HEK293 (cell line): Measurements from ENCODE around the gene ABCA7.
A peak's percentile ranks its signal among the peaks of the same experiment; 100 is the strongest.

Source experiments
- BCL11A ChIP-seq: fragments of 450-650 bp; formaldehyde crosslinking; IDR thresholded peaks from 2 replicates; pipeline ENCODE4 v1.5.1; 2016; ENCODE audit warnings: low read depth, missing biosample characterization, missing genetic modification characterization
- HOXD13 ChIP-seq: sonication (generic); formaldehyde crosslinking; IDR thresholded peaks from 2 replicates; pipeline ENCODE4 v1.8.0; 2022; ENCODE audit warnings: missing genetic modification reagents, borderline replicate concordance
- KLF1 ChIP-seq: fragments of 450-650 bp; formaldehyde crosslinking; IDR thresholded peaks from 2 replicates; pipeline ENCODE4 v1.5.1; 2016; ENCODE audit warnings: missing biosample characterization, missing genetic modification characterization
- KLF8 ChIP-seq: fragments of 450-650 bp; formaldehyde crosslinking; IDR thresholded peaks from 2 replicates; pipeline ENCODE4 v1.5.1; 2016; ENCODE audit warnings: missing biosample characterization, missing genetic modification characterization
- PRDM4 ChIP-seq: fragments of 450-650 bp; formaldehyde crosslinking; IDR thresholded peaks from 2 replicates; pipeline ENCODE4 v1.5.1; 2017; ENCODE audit warnings: missing biosample characterization, missing genetic modification characterization
- SCRT2 ChIP-seq: fragments of 450-650 bp; formaldehyde crosslinking; IDR thresholded peaks from 2 replicates; pipeline ENCODE4 v1.5.1; 2016; ENCODE audit warnings: missing biosample characterization, missing genetic modification characterization
- SETDB1 ChIP-seq: IDR thresholded peaks from one replicate; pipeline ENCODE4 v1.6.1; 2017; ENCODE audit warnings: mild to moderate bottlenecking, low read length, moderate library complexity, mixed read lengths; ENCODE audit not compliant: insufficient read length
- SP3 ChIP-seq: fragments of 450-650 bp; formaldehyde crosslinking; IDR thresholded peaks from 2 replicates; pipeline ENCODE4 v1.5.1; 2016; ENCODE audit warnings: missing biosample characterization, missing genetic modification characterization
- SP7 ChIP-seq: fragments of 450-650 bp; formaldehyde crosslinking; IDR thresholded peaks from 2 replicates; pipeline ENCODE4 v1.5.1; 2016; ENCODE audit warnings: missing biosample characterization, missing genetic modification characterization
- ZNF140 ChIP-seq: fragments of 450-650 bp; formaldehyde crosslinking; IDR thresholded peaks from 2 replicates; pipeline ENCODE4 v1.5.1; 2016; ENCODE audit warnings: missing biosample characterization, missing genetic modification characterization
- ZNF274 ChIP-seq, 2 experiments: fragments of 200-500 bp in 1 of 2; fragments of 450-650 bp in 1 of 2; sonication (Bioruptor generic) in 1 of 2; formaldehyde crosslinking in 1 of 2; IDR thresholded peaks; 2 replicates each; pipeline versions ENCODE4 v1.5.1 to v1.6.1; 2014 to 2016; ENCODE audit warnings: borderline replicate concordance in 1 of 2, inconsistent platforms in 1 of 2, low read length in 1 of 2, missing biosample characterization in 1 of 2, missing genetic modification characterization in 1 of 2
- ZNF335 ChIP-seq: fragments of 450-650 bp; formaldehyde crosslinking; conservative IDR thresholded peaks from 2 replicates; pipeline ENCODE4 v1.5.1; 2016; ENCODE audit warnings: missing biosample characterization, missing genetic modification characterization
- ZNF341 ChIP-seq: fragments of 450-650 bp; formaldehyde crosslinking; IDR thresholded peaks from 2 replicates; pipeline ENCODE4; 2016; ENCODE audit warnings: low read depth, missing biosample characterization, missing genetic modification characterization
- ZNF354C ChIP-seq: fragments of 450-650 bp; formaldehyde crosslinking; IDR thresholded peaks from 2 replicates; pipeline ENCODE4 v1.5.1; 2016; ENCODE audit warnings: missing biosample characterization, missing genetic modification characterization, low read depth, borderline replicate concordance
- ZNF391 ChIP-seq: fragments of 450-650 bp; formaldehyde crosslinking; IDR thresholded peaks from 2 replicates; pipeline ENCODE4 v1.5.1; 2016; ENCODE audit warnings: low read depth, missing biosample characterization, missing genetic modification characterization, borderline replicate concordance
- ZNF394 ChIP-seq: fragments of 450-650 bp; formaldehyde crosslinking; IDR thresholded peaks from 2 replicates; pipeline ENCODE4 v1.5.1; 2016; ENCODE audit warnings: missing biosample characterization, missing genetic modification characterization, mild to moderate bottlenecking, moderate library complexity, borderline replicate concordance
- ZNF423 ChIP-seq: fragments of 450-650 bp; formaldehyde crosslinking; IDR thresholded peaks from 2 replicates; pipeline ENCODE4 v1.5.1; 2016; ENCODE audit warnings: missing biosample characterization, missing genetic modification characterization
- ZNF473 ChIP-seq: fragments of 450-650 bp; formaldehyde crosslinking; IDR thresholded peaks from 2 replicates; pipeline ENCODE4 v1.5.1; 2017; ENCODE audit warnings: missing biosample characterization, missing genetic modification characterization
- ZNF48 ChIP-seq: fragments of 450-650 bp; formaldehyde crosslinking; IDR thresholded peaks from 2 replicates; pipeline ENCODE4 v1.5.1; 2016; ENCODE audit warnings: missing biosample characterization, missing genetic modification characterization
- ZNF521 ChIP-seq: fragments of 450-650 bp; formaldehyde crosslinking; IDR thresholded peaks from 2 replicates; pipeline ENCODE4 v1.5.1; 2017; ENCODE audit warnings: missing biosample characterization, mild to moderate bottlenecking, missing genetic modification characterization
- ZNF544 ChIP-seq: fragments of 450-650 bp; formaldehyde crosslinking; IDR thresholded peaks from 2 replicates; pipeline ENCODE4 v1.5.0; 2017; ENCODE audit warnings: missing biosample characterization, missing genetic modification characterization
- ZNF549 ChIP-seq: fragments of 450-650 bp; IDR thresholded peaks from 2 replicates; pipeline ENCODE4 v1.5.1; 2018; ENCODE audit warnings: missing biosample characterization, missing genetic modification characterization, mild to moderate bottlenecking, inconsistent platforms, moderate library complexity
- ZNF610 ChIP-seq: fragments of 450-650 bp; formaldehyde crosslinking; IDR thresholded peaks from 2 replicates; pipeline ENCODE4 v1.5.1; 2016; ENCODE audit warnings: missing biosample characterization, missing genetic modification characterization, borderline replicate concordance
- ZNF76 ChIP-seq: fragments of 450-650 bp; formaldehyde crosslinking; IDR thresholded peaks from 2 replicates; pipeline ENCODE4; 2016; ENCODE audit warnings: low read depth, missing biosample characterization, missing genetic modification characterization, borderline replicate concordance
- ZNF791 ChIP-seq: fragments of 450-650 bp; formaldehyde crosslinking; IDR thresholded peaks from 2 replicates; pipeline ENCODE4 v1.5.1; 2016; ENCODE audit warnings: missing biosample characterization, missing genetic modification characterization
- ZNF792 ChIP-seq: fragments of 450-650 bp; formaldehyde crosslinking; IDR thresholded peaks from 2 replicates; pipeline ENCODE4 v1.5.1; 2016; ENCODE audit warnings: missing biosample characterization, missing genetic modification characterization
- TF ChIP-seq, protein P1 (sequence below): fragments of 450-650 bp; formaldehyde crosslinking; IDR thresholded peaks from 2 replicates; pipeline ENCODE4 v1.5.1; 2016; ENCODE audit warnings: missing biosample characterization, missing genetic modification characterization
- TF ChIP-seq, protein P2 (sequence below): fragments of 450-650 bp; formaldehyde crosslinking; IDR thresholded peaks from 2 replicates; pipeline ENCODE4 v1.5.1; 2016; ENCODE audit warnings: missing biosample characterization, missing genetic modification characterization
- TF ChIP-seq, protein P3 (sequence below): fragments of 450-650 bp; formaldehyde crosslinking; IDR thresholded peaks from 2 replicates; pipeline ENCODE4 v1.5.1; 2016; ENCODE audit warnings: missing biosample characterization, missing genetic modification characterization
- TF ChIP-seq, protein P4 (sequence below): fragments of 450-650 bp; formaldehyde crosslinking; IDR thresholded peaks from 2 replicates; pipeline ENCODE4 v1.5.1; 2016; ENCODE audit warnings: missing biosample characterization, missing genetic modification characterization, low read depth

The ABCA7 gene

GRCh38 chr19:1040476-1041271, 767 bp downstream of the ABCA7 start (continued):
- peak; percentile 56; the same call in 1 of the 2 replicates for TF ChIP-seq ZNF423 (tag by site-specific recombination)
- TF ChIP-seq ZNF610: 0 out of 2 replicates have a peak, but pooled peaks have one; percentile 33
- TF ChIP-seq, protein P1, sequence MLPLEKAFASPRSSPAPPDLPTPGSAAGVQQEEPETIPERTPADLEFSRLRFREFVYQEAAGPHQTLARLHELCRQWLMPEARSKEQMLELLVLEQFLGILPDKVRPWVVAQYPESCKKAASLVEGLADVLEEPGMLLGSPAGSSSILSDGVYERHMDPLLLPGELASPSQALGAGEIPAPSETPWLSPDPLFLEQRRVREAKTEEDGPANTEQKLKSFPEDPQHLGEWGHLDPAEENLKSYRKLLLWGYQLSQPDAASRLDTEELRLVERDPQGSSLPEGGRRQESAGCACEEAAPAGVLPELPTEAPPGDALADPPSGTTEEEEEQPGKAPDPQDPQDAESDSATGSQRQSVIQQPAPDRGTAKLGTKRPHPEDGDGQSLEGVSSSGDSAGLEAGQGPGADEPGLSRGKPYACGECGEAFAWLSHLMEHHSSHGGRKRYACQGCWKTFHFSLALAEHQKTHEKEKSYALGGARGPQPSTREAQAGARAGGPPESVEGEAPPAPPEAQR (tag by site-specific recombination): peak; percentile 62
- peak; percentile 74 for TF ChIP-seq KLF1 (tag by site-specific recombination)
- TF ChIP-seq ZNF341 (tag by site-specific recombination): peak; percentile 41
- TF ChIP-seq ZNF549 (tag by site-specific recombination): no peak
- TF ChIP-seq ZNF140 (tag by site-specific recombination): no peak
- no peak for TF ChIP-seq ZNF48 (tag by site-specific recombination)
- TF ChIP-seq ZNF274 (IDR thresholded peaks at IDR 0.05; ENCODE audit: low read length): no peak
- TF ChIP-seq ZNF274 (tag by site-specific recombination; IDR thresholded peaks at IDR 0.05; ENCODE audit: borderline replicate concordance): no peak
- TF ChIP-seq ZNF473 (tag by site-specific recombination): no peak
- TF ChIP-seq PRDM4 (tag by site-specific recombination): peak; percentile 65
- TF ChIP-seq ZNF354C: no peak
- TF ChIP-seq, protein P2, sequence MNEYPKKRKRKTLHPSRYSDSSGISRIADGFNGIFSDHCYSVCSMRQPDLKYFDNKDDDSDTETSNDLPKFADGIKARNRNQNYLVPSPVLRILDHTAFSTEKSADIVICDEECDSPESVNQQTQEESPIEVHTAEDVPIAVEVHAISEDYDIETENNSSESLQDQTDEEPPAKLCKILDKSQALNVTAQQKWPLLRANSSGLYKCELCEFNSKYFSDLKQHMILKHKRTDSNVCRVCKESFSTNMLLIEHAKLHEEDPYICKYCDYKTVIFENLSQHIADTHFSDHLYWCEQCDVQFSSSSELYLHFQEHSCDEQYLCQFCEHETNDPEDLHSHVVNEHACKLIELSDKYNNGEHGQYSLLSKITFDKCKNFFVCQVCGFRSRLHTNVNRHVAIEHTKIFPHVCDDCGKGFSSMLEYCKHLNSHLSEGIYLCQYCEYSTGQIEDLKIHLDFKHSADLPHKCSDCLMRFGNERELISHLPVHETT: peak; percentile 74
- TF ChIP-seq SP3 (tag by site-specific recombination): peak; percentile 67
- peak; percentile 95 for TF ChIP-seq KLF8
- TF ChIP-seq SP7 (tag by site-specific recombination): peak; percentile 74
- peak; percentile 99 for TF ChIP-seq ZNF792
- TF ChIP-seq, protein P3, sequence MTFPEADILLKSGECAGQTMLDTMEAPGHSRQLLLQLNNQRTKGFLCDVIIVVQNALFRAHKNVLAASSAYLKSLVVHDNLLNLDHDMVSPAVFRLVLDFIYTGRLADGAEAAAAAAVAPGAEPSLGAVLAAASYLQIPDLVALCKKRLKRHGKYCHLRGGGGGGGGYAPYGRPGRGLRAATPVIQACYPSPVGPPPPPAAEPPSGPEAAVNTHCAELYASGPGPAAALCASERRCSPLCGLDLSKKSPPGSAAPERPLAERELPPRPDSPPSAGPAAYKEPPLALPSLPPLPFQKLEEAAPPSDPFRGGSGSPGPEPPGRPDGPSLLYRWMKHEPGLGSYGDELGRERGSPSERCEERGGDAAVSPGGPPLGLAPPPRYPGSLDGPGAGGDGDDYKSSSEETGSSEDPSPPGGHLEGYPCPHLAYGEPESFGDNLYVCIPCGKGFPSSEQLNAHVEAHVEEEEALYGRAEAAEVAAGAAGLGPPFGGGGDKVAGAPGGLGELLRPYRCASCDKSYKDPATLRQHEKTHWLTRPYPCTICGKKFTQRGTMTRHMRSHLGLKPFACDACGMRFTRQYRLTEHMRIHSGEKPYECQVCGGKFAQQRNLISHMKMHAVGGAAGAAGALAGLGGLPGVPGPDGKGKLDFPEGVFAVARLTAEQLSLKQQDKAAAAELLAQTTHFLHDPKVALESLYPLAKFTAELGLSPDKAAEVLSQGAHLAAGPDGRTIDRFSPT (tag by site-specific recombination): no peak
- TF ChIP-seq ZNF391 (tag by site-specific recombination): 0 out of 2 replicates have a peak, but pooled peaks have one; percentile 16
- TF ChIP-seq ZNF521 (tag by site-specific recombination): no peak
- 0 out of 2 replicates have a peak, but pooled peaks have one; percentile 51 for TF ChIP-seq BCL11A (tag by site-specific recombination)
- TF ChIP-seq HOXD13 (CRISPR knock-in tag): no peak
- TF ChIP-seq ZNF544 (tag by site-specific recombination): no peak
- TF ChIP-seq SETDB1: no peak
- TF ChIP-seq ZNF791 (tag by site-specific recombination): no peak
- no peak; the same call in 1 of the 2 replicates for TF ChIP-seq ZNF335
- peak; percentile 58 for TF ChIP-seq ZNF76 (tag by site-specific recombination)
- TF ChIP-seq ZNF394 (tag by site-specific recombination): peak; percentile 25; the same call in 1 of the 2 replicates
- no peak for TF ChIP-seq SCRT2 (tag by site-specific recombination)
- TF ChIP-seq, protein P4, sequence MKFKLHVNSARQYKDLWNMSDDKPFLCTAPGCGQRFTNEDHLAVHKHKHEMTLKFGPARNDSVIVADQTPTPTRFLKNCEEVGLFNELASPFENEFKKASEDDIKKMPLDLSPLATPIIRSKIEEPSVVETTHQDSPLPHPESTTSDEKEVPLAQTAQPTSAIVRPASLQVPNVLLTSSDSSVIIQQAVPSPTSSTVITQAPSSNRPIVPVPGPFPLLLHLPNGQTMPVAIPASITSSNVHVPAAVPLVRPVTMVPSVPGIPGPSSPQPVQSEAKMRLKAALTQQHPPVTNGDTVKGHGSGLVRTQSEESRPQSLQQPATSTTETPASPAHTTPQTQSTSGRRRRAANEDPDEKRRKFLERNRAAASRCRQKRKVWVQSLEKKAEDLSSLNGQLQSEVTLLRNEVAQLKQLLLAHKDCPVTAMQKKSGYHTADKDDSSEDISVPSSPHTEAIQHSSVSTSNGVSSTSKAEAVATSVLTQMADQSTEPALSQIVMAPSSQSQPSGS (tag by site-specific recombination): no peak
